Measurements from ENCODE around the gene PLEKHA4.
"Not testable (repeated sequence)": the region's sequence is repeated elsewhere in the genome, so short reads cannot be mapped to it uniquely, and the experiment has no call there.

Gene PLEKHA4

GRCh38 chr19:48868114-48868886 lies at the start of gene PLEKHA4:
TSS of gene PLEKHA4 (minus strand) at chr19:48868617. CDS start at chr19:48867620, 997 bp downstream.
- no peak for DNase-seq

GRCh38 chr19:48918071-48918470 lies 49.7 kb upstream of the PLEKHA4 start:
- no peak for DNase-seq

GRCh38 chr19:48915757-48916156 lies 47.3 kb upstream of the PLEKHA4 start:
- DNase-seq, result no peak

- no peak for DNase-seq
These were observed 45.8 kb upstream of the PLEKHA4 start for GRCh38 chr19:48914181-48914580.

GRCh38 chr19:48913114-48913889 lies 44.9 kb upstream of the PLEKHA4 start:
- DNase-seq, result peak in 2 of 6 experiments; percentile 13 to 23

- no peak for DNase-seq
These were observed 42.4 kb upstream of the PLEKHA4 start for GRCh38 chr19:48910803-48911202.

- DNase-seq, result not testable (repeated sequence)
These were observed 41.1 kb upstream of the PLEKHA4 start for GRCh38 chr19:48909424-48910077.

GRCh38 chr19:48907671-48908070 lies 39.3 kb upstream of the PLEKHA4 start:
- DNase-seq, result no peak

- DNase-seq, result no peak
These were observed 37.9 kb upstream of the PLEKHA4 start for GRCh38 chr19:48906324-48906723.

GRCh38 chr19:48905664-48906063 lies 37.2 kb upstream of the PLEKHA4 start:
- no peak for DNase-seq

- not testable (repeated sequence) for DNase-seq
These were observed 35.4 kb upstream of the PLEKHA4 start for GRCh38 chr19:48903788-48904187.

- DNase-seq, result not testable (repeated sequence)
These were observed 33.9 kb upstream of the PLEKHA4 start for GRCh38 chr19:48902291-48902690.

- DNase-seq, result peak in 3 of 6 experiments; percentile 24 to 53 (median 47)
These were observed 32.3 kb upstream of the PLEKHA4 start for GRCh38 chr19:48900477-48901406.

GRCh38 chr19:48899781-48900476 lies 31.5 kb upstream of the PLEKHA4 start, which contains the start of gene NUCB1:
TSS of gene NUCB1 (plus strand) at chr19:48900312. CDS start at chr19:48900797, 485 bp downstream.
- peak; percentile 96 to 99 (median 96) for DNase-seq

GRCh38 chr19:48899386-48899749 lies 31.0 kb upstream of the PLEKHA4 start:
- DNase-seq, result not testable (repeated sequence)

- DNase-seq, result no peak
These were observed 28.8 kb upstream of the PLEKHA4 start for GRCh38 chr19:48897181-48897580.

- peak in 5 of 6 experiments; percentile 23 to 59 (median 34) for DNase-seq
These were observed 27.8 kb upstream of the PLEKHA4 start for GRCh38 chr19:48896191-48896720.

GRCh38 chr19:48895226-48895625 lies 26.8 kb upstream of the PLEKHA4 start:
- DNase-seq, result no peak

GRCh38 chr19:48890551-48890950 lies 22.1 kb upstream of the PLEKHA4 start:
- DNase-seq, result no peak

GRCh38 chr19:48889496-48889895 lies 21.1 kb upstream of the PLEKHA4 start:
- DNase-seq, result not testable (repeated sequence)

Data from stimulated activated naive CD4-positive, alpha-beta T cell (primary cell).